Activated CD4-positive, CD25-positive, alpha-beta regulatory T cell treated with anti-CD3 and anti-CD28 coated beads, Interleukin-2, amount 50 U/mL, for 24 hours (primary cell): ENCODE results near the gene ZNF326.

Experiments used
- ATAC-seq, 2 donors: fragments of 150-1000 bp; cut with Tn5 transposase; one replicate each; pipeline ENCODE4 v1.10.0; 2021; ENCODE audit warnings: mild to moderate bottlenecking in 1 of 2, moderate library complexity in 1 of 2

ZNF326 gene

GRCh38 chr1:89994805-89995597 lies at the start of gene ZNF326:
ZNF326 (plus strand) TSS chr1:89995110; CDS start chr1:89995258, 148 bp downstream.
- ATAC-seq = peak; percentile 92 to 95

- ATAC-seq = peak; percentile 41 to 66
These were observed 48.9 kb upstream of the ZNF326 start for GRCh38 chr1:89945852-89946476.

GRCh38 chr1:89946532-89946931 lies 48.4 kb upstream of the ZNF326 start:
- no peak for ATAC-seq

GRCh38 chr1:89948722-89949345 lies 46.1 kb upstream of the ZNF326 start:
- no peak for ATAC-seq

- ATAC-seq = no peak
These were observed 44.8 kb upstream of the ZNF326 start for GRCh38 chr1:89949991-89950624.

- ATAC-seq = no peak
These were observed 44.2 kb upstream of the ZNF326 start for GRCh38 chr1:89950703-89951102.

GRCh38 chr1:89951766-89952604 lies 42.9 kb upstream of the ZNF326 start:
- no peak for ATAC-seq

GRCh38 chr1:89952605-89953130 lies 42.2 kb upstream of the ZNF326 start:
- ATAC-seq = peak; percentile 14 to 19

GRCh38 chr1:89953131-89953626 lies 41.7 kb upstream of the ZNF326 start:
- ATAC-seq = peak; percentile 80 to 88

GRCh38 chr1:89953929-89954328 lies 41.0 kb upstream of the ZNF326 start:
- no peak for ATAC-seq

- no peak for ATAC-seq
These were observed 40.5 kb upstream of the ZNF326 start for GRCh38 chr1:89954401-89954800.

GRCh38 chr1:89955311-89956205 lies 39.4 kb upstream of the ZNF326 start:
- no peak for ATAC-seq

GRCh38 chr1:89957107-89957506 lies 37.8 kb upstream of the ZNF326 start:
- ATAC-seq = peak in 1 of 2 donors; percentile 14

GRCh38 chr1:89958851-89959654 lies 35.9 kb upstream of the ZNF326 start:
- no peak for ATAC-seq

- no peak for ATAC-seq
These were observed 35.2 kb upstream of the ZNF326 start for GRCh38 chr1:89959719-89960118.

GRCh38 chr1:89962024-89962741 lies 32.7 kb upstream of the ZNF326 start:
- no peak for ATAC-seq

- ATAC-seq = no peak
These were observed 32.2 kb upstream of the ZNF326 start for GRCh38 chr1:89962742-89963075.

- no peak for ATAC-seq
These were observed 29.6 kb upstream of the ZNF326 start for GRCh38 chr1:89965193-89965768.

- ATAC-seq = no peak
These were observed 28.3 kb upstream of the ZNF326 start for GRCh38 chr1:89966656-89967055.
